K562 (cell line): ENCODE data around the gene SAMD10. TPM values are rescaled to one million over a fixed set of nuclear protein-coding genes. Genes with fewer than 3 reads are reported as not detected.

ENCODE experiments used
- BCOR ChIP-seq: fragments of 450-650 bp; IDR thresholded peaks from 2 replicates; pipeline ENCODE4 v1.6.1; 2016
- CC2D1A ChIP-seq: fragments of 450-650 bp; IDR thresholded peaks from 2 replicates; pipeline ENCODE4 v1.6.1; 2017; ENCODE audit warnings: mild to moderate bottlenecking
- CTBP1 ChIP-seq: fragments of 450-650 bp; IDR thresholded peaks from 2 replicates; pipeline ENCODE4 v1.6.1; 2016; ENCODE audit warnings: borderline replicate concordance
- ETV5 ChIP-seq: sonication (generic); formaldehyde crosslinking; IDR thresholded peaks from 2 replicates; pipeline ENCODE4 v1.4.0; 2020; ENCODE audit warnings: low read depth, mild to moderate bottlenecking, missing genetic modification reagents
- L3MBTL2 ChIP-seq: fragments of 450-650 bp; IDR thresholded peaks from 2 replicates; pipeline ENCODE4 v1.6.1; 2016; ENCODE audit warnings: mild to moderate bottlenecking, moderate library complexity
- MNT ChIP-seq, 2 experiments: fragments of 450-650 bp; conservative IDR thresholded peaks; 2 replicates each; pipeline ENCODE4 v1.6.1; 2017; ENCODE audit warnings: mild to moderate bottlenecking in 2 of 2, moderate library complexity in 2 of 2
- NCOA1 ChIP-seq: fragments of 450-650 bp; IDR thresholded peaks from 2 replicates; pipeline ENCODE4 v1.6.1; 2016; ENCODE audit warnings: low read depth
- NELFE ChIP-seq: IDR thresholded peaks from 2 replicates; pipeline ENCODE4 v1.6.1; 2011; ENCODE audit warnings: mild to moderate bottlenecking; ENCODE audit not compliant: insufficient read depth, insufficient read length
- NFIC ChIP-seq: fragments of 450-650 bp; IDR thresholded peaks from 2 replicates; pipeline ENCODE4 v1.6.1; 2017; ENCODE audit warnings: mild to moderate bottlenecking, inconsistent platforms
- NFXL1 ChIP-seq: fragments of 450-650 bp; formaldehyde crosslinking; IDR thresholded peaks from 2 replicates; pipeline ENCODE4 v1.4.0; 2021; ENCODE audit warnings: mild to moderate bottlenecking
- NR2C2 ChIP-seq, 2 experiments: fragments of 200-800 bp in 1 of 2; sonication (Bioruptor generic) in 1 of 2; sonication (generic) in 1 of 2; formaldehyde crosslinking in 1 of 2; IDR thresholded peaks; 2 replicates each; pipeline versions ENCODE4 v1.6.1 to v1.8.0; 2016 to 2022; ENCODE audit warnings: mild to moderate bottlenecking in 1 of 2, missing compliant biosample characterization in 1 of 2, missing genetic modification characterization in 1 of 2, missing genetic modification reagents in 1 of 2
- SIX5 ChIP-seq, 2 experiments: IDR thresholded peaks; 2 replicates each; pipeline ENCODE4 v1.6.1; 2011; ENCODE audit warnings: low read length in 2 of 2, borderline replicate concordance in 1 of 2, low read depth in 1 of 2, mild to moderate bottlenecking in 1 of 2, moderate library complexity in 1 of 2; ENCODE audit not compliant: insufficient read depth in 1 of 2
- SREBF1 ChIP-seq: fragments of 150-350 bp; IDR thresholded peaks from 2 replicates; pipeline ENCODE4 v1.6.1; 2014; ENCODE audit warnings: antibody characterized with exemption, low read depth, low read length, borderline replicate concordance
- ZBTB49 ChIP-seq: sonication (generic); formaldehyde crosslinking; IDR thresholded peaks from 2 replicates; pipeline ENCODE4 v1.8.0; 2022; ENCODE audit warnings: missing genetic modification reagents, mild to moderate bottlenecking, borderline replicate concordance
- ZFP36 ChIP-seq: fragments of 150-350 bp; IDR thresholded peaks from 2 replicates; pipeline ENCODE4 v1.6.1; 2018; ENCODE audit warnings: low read length, low read depth; ENCODE audit not compliant: partially characterized antibody
- ZNF589 ChIP-seq: fragments of 200-800 bp; sonication (Bioruptor generic); IDR thresholded peaks from 2 replicates; pipeline ENCODE4 v1.6.1; 2016; ENCODE audit warnings: low read depth, missing genetic modification characterization, missing compliant biosample characterization
- polyA plus RNA-seq, 8 experiments: library from polyadenylated mRNA; depleted of rRNA in 4 of 8; stranded (reverse) in 5 of 8; unstranded in 3 of 8; fragments of >200 nt; fragmentation: Nextera tagmentation in 2 of 8; fragmentation: Illumina TruSeq in 1 of 8; extraction: Ambion mirVana in 2 of 8; extraction: Trizol in 1 of 8; gene quantifications; 2 replicates each; pipeline versions ENCODE4 v1.2.1 to v1.2.3, GENCODE V29; 2011 to 2014; ENCODE audit warnings: inconsistent platforms in 1 of 8, missing spikeins in 1 of 8
- total RNA-seq, 7 experiments: library from RNA; depleted of rRNA in 6 of 7; stranded (reverse); fragments of >200 nt in 6 of 7; fragmentation: Illumina TruSeq in 2 of 7; extraction: Trizol in 2 of 7; gene quantifications; 2 replicates each; pipeline versions ENCODE4 v1.2.1 to v1.2.3, GENCODE V29; 2011 to 2021; ENCODE audit warnings: low replicate concordance in 1 of 7
- TF ChIP-seq, protein P1 (sequence below): fragments of 450-650 bp; IDR thresholded peaks from 2 replicates; pipeline ENCODE4 v1.6.1; 2016; ENCODE audit warnings: borderline replicate concordance
- TF ChIP-seq, protein P2 (sequence below): sonication (generic); formaldehyde crosslinking; IDR thresholded peaks from 2 replicates; pipeline ENCODE4 v1.8.1; 2023; ENCODE audit warnings: mild to moderate bottlenecking, missing genetic modification reagents

Gene SAMD10
- total and polyA plus RNA-seq, 9 of the 15 experiments (the other 6 are each of a cell fraction or from before 2014, with no cell fraction given): 0.37 to 15.2 (median 4.8) TPM

DNA sequence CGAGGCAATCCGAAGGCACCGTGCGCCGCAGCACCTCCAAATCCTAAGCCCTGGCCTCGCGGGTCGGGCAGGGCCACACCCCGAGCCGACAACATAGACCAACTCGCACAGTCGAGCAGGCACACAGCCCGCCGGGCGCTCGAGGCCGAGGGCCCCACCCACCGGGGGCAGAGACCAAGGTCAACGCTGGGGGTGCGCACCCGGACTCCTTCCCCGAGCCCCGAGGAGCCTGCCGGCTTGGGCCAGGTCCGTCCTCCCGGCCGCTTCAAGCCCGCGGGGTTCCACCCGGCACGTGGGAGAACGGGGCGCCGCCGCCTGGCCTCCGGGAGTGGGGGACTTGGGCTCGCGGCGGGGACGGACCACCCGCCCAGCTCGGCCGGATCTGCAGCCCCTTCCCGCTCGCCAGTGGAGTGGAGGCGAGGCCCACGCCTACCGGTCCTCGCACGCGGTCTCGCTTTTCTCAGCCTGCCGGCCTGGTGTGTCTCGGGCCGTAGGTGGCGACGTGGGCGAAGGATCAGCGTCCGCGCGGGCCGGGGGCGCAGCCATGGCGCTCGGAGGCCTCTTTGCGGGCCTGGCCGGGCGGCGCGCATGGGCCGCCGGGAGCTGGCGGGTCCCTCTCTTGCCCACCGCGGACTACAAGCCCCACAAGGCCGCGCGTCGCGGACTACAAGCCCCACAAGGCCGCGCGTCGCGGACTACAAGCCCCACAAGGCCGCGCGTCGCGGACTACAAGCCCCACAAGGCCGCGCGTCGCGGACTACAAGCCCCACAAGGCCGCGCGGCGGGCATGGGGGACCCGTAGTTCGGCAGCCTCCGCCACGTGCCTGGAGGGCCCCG is 23.4 kb downstream of the SAMD10 start, which contains the start of gene UCKL1 (continued):
- peak; percentile 95 for TF ChIP-seq ZNF589 (CRISPR knock-in tag)
- no peak for TF ChIP-seq ZBTB49 (CRISPR knock-in tag)
- no peak for TF ChIP-seq NCOA1
- TF ChIP-seq ETV5 (CRISPR knock-in tag): peak; percentile 69
- TF ChIP-seq L3MBTL2: peak; percentile 87
- TF ChIP-seq NFXL1 (CRISPR knock-in tag): no peak
- TF ChIP-seq BCOR: no peak
- TF ChIP-seq, protein P1, sequence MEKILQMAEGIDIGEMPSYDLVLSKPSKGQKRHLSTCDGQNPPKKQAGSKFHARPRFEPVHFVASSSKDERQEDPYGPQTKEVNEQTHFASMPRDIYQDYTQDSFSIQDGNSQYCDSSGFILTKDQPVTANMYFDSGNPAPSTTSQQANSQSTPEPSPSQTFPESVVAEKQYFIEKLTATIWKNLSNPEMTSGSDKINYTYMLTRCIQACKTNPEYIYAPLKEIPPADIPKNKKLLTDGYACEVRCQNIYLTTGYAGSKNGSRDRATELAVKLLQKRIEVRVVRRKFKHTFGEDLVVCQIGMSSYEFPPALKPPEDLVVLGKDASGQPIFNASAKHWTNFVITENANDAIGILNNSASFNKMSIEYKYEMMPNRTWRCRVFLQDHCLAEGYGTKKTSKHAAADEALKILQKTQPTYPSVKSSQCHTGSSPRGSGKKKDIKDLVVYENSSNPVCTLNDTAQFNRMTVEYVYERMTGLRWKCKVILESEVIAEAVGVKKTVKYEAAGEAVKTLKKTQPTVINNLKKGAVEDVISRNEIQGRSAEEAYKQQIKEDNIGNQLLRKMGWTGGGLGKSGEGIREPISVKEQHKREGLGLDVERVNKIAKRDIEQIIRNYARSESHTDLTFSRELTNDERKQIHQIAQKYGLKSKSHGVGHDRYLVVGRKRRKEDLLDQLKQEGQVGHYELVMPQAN: peak; percentile 47; the same call in 1 of the 2 replicates
- TF ChIP-seq, protein P2, sequence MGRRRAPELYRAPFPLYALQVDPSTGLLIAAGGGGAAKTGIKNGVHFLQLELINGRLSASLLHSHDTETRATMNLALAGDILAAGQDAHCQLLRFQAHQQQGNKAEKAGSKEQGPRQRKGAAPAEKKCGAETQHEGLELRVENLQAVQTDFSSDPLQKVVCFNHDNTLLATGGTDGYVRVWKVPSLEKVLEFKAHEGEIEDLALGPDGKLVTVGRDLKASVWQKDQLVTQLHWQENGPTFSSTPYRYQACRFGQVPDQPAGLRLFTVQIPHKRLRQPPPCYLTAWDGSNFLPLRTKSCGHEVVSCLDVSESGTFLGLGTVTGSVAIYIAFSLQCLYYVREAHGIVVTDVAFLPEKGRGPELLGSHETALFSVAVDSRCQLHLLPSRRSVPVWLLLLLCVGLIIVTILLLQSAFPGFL (CRISPR knock-in tag): peak; percentile 71; the same call in 1 of the 2 replicates
- TF ChIP-seq SIX5 (IDR thresholded peaks at IDR 0.05; ENCODE audit: borderline replicate concordance in 1 of 2, insufficient read depth in 1 of 2, low read depth in 1 of 2, low read length in 2 of 2): peak; percentile 90 to 95
- TF ChIP-seq SREBF1: 0 out of 2 replicates have a peak, but pooled peaks have one; percentile 51
- no peak for TF ChIP-seq ZFP36
- TF ChIP-seq MNT (conservative IDR thresholded peaks at IDR 0.05): peak in 1 of 2 experiments; percentile 99; a peak in 3 of 4 replicates
- TF ChIP-seq CTBP1: peak; percentile 63
- peak; percentile 72; the same call in 1 of the 2 replicates for TF ChIP-seq NR2C2 (CRISPR knock-in tag; IDR thresholded peaks at IDR 0.05)
- peak; percentile 94 for TF ChIP-seq NR2C2 (tag; IDR thresholded peaks at IDR 0.05)
- TF ChIP-seq NFIC: 0 out of 2 replicates have a peak, but pooled peaks have one; percentile 27
- TF ChIP-seq CC2D1A: no peak
- no peak for TF ChIP-seq NELFE
